GM21447 (cell line): Measurements from ENCODE around the gene PHAF1.

Source experiments
- ATAC-seq: cut with Tn5 transposase; IDR thresholded peaks from one replicate; pipeline ENCODE4 v1.9.1; 2021; ENCODE audit not compliant: unreplicated experiment

Gene PHAF1

GRCh38 chr16:67191995-67192681 lies 82.4 kb downstream of the PHAF1 start, which contains the start of gene E2F4:
Gene E2F4, plus strand, starts transcription at chr16:67192155. Its CDS starts 73 bp downstream, at chr16:67192228.
- peak; percentile 85 for ATAC-seq

GRCh38 chr16:67192781-67193361 lies 83.1 kb downstream of the PHAF1 start:
- ATAC-seq, result no peak

- ATAC-seq, result no peak
Measured at GRCh38 chr16:67193536-67193935, 83.8 kb downstream of the PHAF1 start.

GRCh38 chr16:67194260-67194659 lies 84.5 kb downstream of the PHAF1 start:
- ATAC-seq, result no peak

GRCh38 chr16:67195676-67196075 lies 85.9 kb downstream of the PHAF1 start:
- ATAC-seq, result no peak

- ATAC-seq, result no peak
Measured at GRCh38 chr16:67196881-67197280, 87.1 kb downstream of the PHAF1 start.

GRCh38 chr16:67197704-67198103 lies 88.0 kb downstream of the PHAF1 start:
- no peak for ATAC-seq
